ENCODE data around the gene ALCAM.

Gene ALCAM

DNA sequence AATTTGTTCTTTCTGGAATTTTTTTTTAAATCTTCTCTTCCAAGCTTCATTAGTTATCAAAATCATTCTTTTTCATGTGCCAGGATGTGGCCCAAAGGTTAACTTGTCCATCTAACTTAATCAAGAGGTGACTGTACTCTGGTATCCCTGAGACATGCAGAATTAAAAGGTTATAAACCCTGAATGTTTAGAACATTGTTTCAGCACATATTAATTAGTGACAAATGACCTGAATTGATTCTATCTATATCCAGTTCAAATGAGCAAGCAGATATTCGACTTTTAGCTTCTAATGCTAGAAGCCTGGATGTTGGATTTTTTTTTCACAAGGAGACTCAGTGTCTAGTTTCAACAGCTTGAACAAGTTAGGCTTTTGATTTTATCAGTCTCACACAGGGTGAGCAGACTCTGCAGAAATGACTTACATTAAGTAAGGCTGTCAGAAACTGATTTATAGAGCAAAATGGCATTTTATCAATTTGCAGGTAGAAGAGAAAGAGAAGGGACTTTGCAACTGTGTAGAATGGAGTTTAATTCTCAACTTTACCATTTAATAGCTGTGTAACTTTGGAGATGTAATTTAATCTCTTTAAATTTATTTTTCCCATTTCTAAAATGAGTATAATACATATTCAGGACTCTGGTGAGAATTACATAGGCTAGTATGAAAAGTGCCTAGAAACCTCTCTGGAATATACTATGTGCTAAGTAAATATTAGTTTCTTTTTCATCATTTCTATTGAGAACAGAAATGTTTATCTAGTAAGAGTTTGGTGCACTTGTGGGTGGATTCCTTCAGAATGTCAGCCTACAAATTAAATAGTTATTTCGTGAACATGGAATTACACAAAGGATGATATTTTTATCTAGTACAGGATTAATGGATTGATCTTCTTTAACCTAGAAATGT, 100.0 kb downstream of the ALCAM start:
- in situ Hi-C loops (cut with MboI; ENCODE audit: low sequenced_read_pairs), result no loop called here

DNA sequence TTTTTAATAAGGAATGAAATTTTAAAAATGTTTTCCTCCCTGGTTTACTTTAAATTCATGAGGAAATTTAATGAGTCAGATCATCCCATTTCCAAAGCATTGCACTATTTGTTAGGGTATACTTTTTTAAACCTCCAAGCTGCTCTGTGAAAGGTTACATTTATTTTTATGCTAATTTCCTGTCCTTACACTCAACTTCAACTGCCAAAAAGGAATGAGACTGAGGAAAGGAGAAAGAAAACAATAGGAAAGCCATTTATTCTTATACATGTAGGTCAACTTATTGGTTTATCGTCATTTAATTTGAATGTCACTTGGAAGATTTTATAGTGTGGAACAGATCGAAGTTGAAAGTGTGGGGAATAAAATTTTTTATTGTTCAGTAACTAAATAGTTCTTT, 104.1 kb downstream of the ALCAM start:
- in situ Hi-C loops (cut with MboI; ENCODE audit: low sequenced_read_pairs), result no loop called here

DNA sequence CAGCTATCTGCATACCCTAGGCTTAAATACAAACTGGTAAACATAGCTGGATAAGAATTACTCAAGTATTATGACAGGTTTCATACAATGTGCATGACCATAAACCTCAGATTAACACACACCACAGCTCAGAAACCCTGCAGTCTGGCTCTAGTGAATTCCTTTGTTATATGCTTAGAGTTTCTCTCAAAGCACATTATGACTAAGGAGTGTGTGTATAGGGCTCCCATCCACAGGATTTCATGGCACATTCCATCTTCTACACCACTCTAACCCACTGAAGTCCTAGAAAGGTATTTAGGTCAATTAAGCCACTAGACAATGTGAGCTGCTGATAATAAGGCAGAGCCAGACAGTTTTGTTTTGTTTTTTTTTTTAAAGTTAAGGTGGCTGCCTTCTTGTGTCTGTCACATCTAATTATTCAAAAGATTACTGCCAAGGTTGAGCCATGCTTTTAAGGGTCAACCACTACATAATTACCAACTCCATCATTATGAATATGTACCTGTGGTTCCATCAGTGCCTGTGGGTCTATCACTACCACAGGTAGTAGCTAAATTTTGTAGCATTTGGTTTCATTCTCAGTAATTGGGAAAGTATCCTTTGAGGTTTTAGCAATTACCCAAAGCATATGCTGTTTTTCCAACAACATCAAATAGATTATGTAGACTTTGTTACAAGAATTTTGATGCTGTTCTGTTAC, 107.0 kb downstream of the ALCAM start:
- in situ Hi-C loops (cut with MboI; ENCODE audit: low sequenced_read_pairs), result no loop called here

DNA sequence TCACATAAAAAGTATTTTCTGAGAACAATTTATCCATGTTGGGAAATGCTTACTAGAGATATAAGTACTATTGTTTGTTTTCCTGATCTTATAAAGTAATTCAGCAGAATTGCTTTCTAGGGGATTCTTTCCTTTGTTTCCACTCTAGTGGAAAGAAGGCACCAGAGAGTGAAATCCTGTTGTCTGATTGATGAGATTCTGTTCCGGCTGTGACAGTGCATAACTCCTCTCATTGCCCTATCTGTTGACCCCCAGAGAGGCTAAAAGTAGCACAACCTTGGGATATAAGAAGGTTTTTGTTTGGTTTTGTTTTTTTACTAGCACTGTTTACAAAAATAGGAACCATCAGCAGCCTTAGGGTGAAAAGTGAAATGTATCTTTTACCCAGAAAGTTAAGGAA, 114.1 kb downstream of the ALCAM start:
- in situ Hi-C loops (cut with MboI; ENCODE audit: low sequenced_read_pairs), result no loop called here

DNA sequence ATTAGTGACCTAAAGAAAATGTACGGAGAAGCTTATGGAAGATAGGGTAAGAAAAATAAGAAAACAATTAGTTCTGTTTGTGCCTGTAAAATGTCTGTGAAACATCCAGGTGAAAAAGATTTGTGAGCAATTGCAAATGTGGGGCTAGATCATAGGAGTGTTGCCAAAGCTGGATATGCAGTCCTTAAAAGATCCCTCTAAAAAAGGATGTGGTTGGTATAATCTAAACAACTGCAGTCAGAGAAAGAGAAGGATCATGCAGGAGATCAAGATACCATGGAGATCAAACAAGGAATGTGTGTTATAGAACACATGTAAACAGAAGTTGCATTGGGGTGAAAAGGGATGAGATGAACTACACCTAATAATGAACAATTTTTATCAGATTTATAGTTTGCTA, 116.8 kb downstream of the ALCAM start:
- in situ Hi-C loops (cut with MboI; ENCODE audit: low sequenced_read_pairs), result no loop called here

DNA sequence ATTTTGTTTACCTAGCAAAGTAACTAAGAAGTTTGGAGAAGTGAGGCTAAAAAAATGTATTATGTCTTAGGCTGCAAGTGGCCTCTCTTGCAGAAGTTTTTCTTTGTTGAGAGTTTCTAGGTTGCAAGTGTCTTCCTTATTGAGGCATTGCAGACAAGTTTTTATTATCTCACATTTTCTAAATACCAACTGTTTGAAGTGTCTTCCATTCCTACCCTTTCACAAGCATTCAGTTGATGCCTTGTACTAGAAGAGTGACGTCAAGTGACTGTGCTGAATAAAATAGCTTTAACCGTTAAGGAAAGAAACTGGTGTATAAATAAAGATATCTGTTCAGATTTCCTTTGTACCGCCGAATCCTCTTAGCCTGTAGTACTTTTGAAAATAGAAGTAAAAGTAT, 123.3 kb downstream of the ALCAM start:
- in situ Hi-C loops (cut with MboI; ENCODE audit: low sequenced_read_pairs), result no loop called here

DNA sequence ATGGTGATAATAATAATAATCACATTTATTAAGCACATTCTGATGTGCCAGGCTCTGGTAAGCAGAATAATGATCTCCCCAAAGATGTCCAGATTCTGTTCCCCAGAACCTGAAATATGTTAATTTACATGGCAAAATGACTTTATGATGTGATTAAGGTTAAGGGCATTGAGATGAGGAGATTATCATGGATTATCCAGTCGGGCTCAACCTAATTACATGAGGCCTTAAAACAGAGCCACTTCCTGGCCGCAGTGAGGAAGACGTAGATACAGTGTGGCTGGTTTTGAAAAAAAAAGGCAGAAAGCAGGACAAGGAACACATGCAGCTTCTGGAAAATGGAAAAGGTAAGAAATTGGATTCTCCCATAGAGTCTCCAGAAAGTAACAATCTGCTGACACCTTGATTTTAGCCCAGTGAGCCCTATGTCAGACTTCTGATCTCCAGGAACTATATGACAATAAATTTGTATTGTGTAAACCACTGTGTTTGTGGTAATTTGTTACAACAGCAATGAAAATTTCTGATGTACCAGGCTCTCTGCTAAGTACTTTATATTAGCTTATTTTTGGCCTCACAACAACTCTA, 126.7 kb downstream of the ALCAM start:
- in situ Hi-C loops (cut with MboI; ENCODE audit: low sequenced_read_pairs), result no loop called here

DNA sequence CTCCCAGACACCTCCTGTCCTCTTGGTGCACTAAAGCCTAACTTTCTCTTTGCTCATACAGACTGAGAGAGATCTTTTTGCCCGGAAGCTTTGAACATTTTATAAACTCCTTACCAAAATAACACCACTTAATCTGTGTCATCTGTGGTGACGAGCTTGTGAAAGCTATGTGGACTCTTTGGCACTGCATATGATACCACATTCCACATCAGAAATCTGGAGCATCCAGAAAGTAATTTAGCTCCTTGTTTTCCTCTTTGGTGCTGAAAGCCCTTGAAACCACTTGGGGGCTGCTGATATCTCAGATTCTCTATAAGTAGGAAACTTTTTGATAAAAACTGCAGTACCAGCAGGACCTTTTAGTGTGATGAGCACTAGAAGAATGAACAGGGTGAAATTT, 128.3 kb downstream of the ALCAM start:
- in situ Hi-C loops (cut with MboI; ENCODE audit: low sequenced_read_pairs), result no loop called here

DNA sequence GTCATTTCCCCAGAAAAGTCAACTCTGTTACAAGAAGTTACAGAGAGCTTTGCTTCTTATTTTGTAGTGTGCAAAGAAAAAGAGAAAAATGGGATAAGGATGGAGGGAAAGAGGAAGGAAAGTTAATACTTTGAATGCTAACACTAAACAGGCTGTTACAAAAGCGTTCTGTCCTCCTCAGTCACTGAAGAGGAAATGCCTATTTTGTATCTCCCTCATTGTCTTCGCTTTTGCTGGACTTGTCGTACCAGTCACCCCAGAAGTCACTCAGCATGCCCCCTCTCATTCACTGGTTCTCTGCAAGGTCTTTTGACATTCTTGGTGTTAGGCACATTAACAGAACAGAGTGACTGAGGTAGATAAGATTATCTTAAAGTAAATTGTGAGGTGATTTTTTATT, 129.6 kb downstream of the ALCAM start:
- in situ Hi-C loops (cut with MboI; ENCODE audit: low sequenced_read_pairs), result no loop called here

DNA sequence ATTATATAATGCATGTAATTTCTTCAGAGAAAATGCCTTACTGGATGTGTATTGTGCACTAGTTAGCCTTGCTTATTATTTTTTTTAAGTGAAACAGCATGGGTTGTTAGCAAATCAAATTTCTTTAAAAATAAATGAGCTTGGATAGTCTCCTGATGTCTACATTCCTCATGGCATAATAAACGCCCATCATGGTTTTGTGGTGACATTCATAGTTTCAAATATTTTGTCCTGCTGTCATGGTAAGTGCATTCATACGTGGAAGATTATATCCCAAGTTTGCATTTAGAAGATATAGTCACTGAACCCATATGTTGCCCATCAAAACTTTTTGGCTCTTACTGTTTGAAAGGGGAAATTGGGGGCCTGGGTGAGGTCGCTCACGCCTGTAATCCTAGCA, 130.7 kb downstream of the ALCAM start:
- in situ Hi-C loops (cut with MboI; ENCODE audit: low sequenced_read_pairs), result no loop called here

DNA sequence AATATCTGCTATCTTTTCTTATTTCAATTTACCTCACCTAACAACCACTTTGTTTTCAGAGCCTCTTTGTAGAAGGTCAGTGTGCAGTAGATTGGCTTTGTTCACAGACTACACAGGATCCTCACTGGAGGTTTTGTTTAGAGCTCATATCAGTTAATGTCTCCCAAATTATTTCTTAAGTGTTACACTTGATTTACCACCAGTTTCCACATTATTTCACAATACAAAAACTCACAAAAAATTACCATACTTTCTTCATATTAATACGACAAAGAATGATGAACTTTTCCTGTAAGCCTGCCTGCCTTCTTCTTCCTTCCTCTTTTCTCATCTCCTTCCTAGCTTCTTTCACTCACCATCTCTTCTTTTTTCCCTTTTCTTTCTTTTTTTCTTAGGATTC, 133.3 kb downstream of the ALCAM start:
- in situ Hi-C loops (cut with MboI; ENCODE audit: low sequenced_read_pairs), result no loop called here

DNA sequence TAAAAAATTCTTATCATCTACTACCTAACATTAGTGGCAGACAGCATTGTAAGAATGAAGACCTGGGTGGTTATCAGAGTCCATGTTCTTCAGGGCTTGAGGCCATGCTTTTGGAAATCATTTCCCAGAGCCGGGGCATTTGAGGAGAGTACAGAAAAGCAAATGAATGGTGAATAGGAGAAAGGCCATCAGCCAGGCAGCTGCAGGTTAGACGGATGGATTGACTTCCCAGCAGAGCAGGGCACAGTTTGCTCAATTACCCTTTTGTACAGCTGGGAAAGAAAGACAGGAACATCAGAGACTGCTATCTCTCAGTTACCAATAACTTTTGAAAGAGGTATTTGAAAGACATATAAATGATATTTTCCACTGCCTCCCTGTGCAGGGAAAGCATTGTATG, 135.6 kb downstream of the ALCAM start:
- in situ Hi-C loops (cut with MboI; ENCODE audit: low sequenced_read_pairs), result no loop called here

DNA sequence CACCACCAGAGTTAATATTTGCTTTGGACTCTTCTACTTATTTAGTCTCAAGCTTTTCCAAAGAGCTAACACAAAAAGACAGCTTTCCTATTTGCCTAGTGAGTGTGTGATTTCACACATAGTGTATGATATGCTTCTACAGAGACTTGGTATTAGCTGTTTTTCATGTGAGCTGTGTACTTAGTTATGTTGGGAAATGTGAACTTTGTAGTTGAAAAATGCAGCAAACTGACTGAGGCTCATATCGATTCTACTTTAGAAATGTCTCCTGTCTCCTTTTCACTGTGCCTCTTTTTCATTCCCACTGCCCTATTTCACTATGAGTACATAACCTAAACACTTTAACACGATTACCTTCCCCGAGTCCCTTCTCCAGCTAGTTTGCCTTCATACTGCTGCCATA, 136.5 kb downstream of the ALCAM start:
- in situ Hi-C loops (cut with MboI; ENCODE audit: low sequenced_read_pairs), result no loop called here

DNA sequence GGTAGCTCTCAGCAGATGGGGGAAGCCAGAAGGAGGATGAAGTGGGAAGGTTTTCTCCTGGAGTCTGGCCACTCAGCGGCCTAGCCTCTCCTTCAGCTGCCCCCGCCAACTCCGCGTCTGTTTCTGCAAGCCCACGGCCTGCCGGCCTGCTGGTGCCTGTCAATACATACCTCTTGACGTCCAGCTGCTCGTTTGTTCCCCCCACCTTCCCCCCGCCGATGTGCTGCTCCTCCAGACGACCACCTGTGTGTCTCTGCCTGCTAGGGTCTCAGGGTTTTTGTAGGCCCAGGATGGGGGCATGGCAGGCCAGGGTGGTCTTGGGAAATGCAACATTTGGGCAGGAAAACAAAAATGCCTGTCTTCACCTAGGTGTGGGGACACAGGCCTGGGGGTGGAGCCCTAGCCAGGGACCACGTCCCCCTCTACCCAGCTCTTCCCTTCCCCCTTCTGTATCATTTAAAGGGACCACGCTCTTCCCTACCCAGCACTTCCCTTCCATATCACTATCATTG, 137.8 kb downstream of the ALCAM start:
- in situ Hi-C loops (cut with MboI; ENCODE audit: low sequenced_read_pairs), result no loop called here

DNA sequence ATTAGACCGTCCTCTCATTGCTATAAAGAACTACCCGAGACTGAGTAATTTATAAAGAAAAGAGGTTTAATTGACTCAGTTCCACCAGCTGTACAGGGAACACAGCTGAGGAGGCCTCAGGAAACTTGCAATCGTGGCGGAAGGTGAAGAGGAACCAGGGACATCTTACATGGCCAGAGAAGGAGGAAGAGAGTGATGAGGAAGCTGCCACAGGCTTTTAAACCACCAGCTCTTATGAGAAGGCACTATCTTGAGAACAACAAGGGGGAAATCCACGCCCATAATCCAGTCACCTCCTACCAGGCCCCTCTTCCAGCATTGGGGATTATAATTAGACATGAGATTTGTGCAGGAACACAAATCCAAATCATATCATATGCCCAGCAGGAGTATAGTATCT, 138.5 kb downstream of the ALCAM start:
- in situ Hi-C loops (cut with MboI; ENCODE audit: low sequenced_read_pairs), result no loop called here

DNA sequence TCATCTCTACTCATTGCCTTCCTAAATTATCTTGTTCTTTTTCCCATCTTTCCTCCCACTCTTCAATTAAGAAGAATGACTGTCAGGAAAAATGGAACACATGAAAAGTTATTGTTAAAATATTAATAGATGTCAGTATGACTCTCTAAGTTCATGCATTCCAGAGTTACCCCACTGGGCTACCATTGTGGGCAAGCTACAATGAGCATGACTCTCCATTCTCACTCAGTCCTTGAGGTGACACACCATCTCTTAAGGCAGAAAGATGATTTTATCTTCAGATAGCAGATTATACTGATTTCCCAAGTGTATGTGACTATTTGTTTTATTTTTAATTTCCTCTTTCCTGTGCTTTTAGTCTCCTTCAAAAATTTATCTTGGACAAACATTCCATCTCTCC, 144.3 kb downstream of the ALCAM start:
- in situ Hi-C loops (cut with MboI; ENCODE audit: low sequenced_read_pairs), result no loop called here

DNA sequence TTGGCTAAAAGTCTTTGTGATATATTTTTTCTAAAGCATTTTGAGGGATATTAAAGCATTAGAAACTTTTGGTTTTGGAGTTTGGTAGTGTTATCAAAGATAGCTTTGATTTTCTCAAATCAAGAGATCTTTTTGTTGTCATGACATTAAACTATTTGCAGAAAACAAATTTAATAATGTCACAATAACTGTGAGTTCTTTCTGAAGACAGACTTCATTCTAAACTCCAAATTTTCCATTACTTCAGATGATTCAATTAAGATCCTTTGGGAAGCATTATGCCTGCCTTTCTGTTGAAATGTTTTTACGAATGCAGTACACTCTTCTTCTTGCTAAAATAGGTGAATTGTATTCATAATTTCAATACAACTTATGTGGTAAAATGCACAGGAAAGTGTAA, 145.4 kb downstream of the ALCAM start:
- in situ Hi-C loops (cut with MboI; ENCODE audit: low sequenced_read_pairs), result no loop called here

DNA sequence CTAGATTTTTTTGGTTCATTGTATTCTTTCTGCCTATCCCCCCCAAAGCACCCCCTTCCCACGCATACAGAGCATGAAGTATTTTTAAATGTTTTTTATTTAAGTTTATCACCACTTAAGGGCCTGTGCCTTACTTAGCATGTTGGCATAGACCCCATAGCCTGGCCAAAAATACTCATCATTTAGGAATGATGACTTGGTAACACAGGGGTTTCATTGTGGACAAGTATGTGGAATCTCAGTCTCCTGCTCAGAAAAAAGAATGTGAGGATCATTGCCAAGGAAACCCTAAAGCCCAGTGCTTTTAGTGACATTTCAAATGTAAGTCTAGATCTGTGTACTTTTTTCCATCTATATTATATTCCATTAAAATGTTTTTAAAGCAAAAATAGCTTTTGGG, 146.3 kb downstream of the ALCAM start:
- in situ Hi-C loops (cut with MboI; ENCODE audit: low sequenced_read_pairs), result no loop called here

DNA sequence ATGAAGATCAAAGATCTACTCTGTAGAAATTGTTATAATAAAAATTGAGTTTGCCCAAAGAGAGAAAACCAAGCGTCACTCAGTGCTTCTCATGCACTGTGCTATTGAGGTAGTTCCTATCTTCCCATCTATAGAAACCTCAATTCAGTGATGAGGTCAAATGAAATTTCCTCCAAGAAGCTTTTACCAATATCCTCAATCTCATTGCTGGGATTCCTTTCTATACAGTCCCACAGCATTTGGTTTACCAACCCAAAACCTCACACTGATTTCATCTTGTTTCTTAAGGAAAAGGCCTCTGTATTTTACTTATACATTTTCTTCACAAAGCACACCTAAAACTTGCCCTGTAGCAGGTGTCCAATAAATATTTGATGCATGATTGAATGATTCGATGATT, 147.2 kb downstream of the ALCAM start:
- in situ Hi-C loops (cut with MboI; ENCODE audit: low sequenced_read_pairs), result no loop called here

DNA sequence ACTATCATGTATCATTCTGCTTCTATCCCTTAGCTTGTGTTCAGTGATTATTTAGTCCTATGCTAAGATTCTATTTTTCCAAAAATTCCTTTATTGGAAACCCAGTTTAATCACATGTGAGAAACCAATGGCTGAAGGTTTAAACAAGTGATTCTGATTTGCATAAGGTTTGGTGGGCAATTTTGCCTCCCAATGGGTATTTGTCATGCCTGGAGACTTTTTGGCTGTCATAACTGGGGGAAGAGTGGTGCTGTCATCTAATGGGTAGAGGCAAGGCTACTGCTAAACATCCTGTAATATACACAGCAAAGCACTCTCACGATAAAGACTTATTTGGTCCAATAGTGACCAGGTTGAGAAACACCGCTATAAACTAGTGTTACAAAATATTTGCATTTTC, 148.7 kb downstream of the ALCAM start:
- in situ Hi-C loops (cut with MboI; ENCODE audit: low sequenced_read_pairs), result no loop called here

DNA sequence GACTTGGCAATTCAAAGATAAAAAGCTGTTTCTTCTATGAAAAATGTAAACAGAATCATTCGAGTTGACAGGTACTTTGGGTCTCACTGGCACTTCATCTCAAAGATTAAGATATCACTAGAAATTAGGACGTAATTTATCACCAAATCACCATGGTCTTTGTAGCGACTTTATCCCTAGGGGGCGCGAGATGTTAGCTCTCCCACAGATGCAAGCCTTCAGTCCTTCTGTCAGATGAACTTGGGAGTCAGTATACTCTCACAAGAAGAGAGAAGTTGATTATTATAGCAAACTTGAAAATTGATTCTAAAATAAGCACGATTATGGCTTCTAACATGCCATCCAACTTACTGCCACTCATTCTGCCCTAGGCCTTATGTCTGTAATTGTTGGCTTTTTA, 150.3 kb downstream of the ALCAM start:
- in situ Hi-C loops (cut with MboI; ENCODE audit: low sequenced_read_pairs), result no loop called here

DNA sequence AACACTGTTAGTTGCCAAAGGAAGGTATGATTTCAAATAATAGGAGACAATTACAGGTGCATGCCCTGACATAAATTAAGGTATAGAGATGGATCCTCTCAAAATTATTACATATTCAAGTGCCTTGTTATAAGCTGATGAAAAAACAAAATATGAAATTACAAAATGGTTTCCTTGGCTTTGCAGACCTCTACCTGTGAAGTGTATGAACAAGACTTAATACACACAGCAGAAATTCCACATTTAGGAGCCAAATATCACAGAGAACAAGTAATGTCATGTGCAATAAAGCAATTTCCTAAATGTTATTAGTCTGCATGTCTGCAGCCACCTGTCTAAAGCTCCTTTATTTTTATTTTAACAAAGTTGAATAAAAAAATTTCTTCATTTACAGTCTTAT, 151.5 kb downstream of the ALCAM start:
- in situ Hi-C loops (cut with MboI; ENCODE audit: low sequenced_read_pairs), result no loop called here

Data from hTERT RPE-1 (cell line).